HCT116 (cell line): ENCODE data around the gene XKR3. TPM values are rescaled to one million over a fixed set of nuclear protein-coding genes. Genes with fewer than 3 reads are reported as not detected.
"Not testable (repeated sequence)": the region's sequence is repeated elsewhere in the genome, so short reads cannot be mapped to it uniquely, and the experiment has no call there.

Experiments
- ATAC-seq: fragments of 200-7000 bp; cut with Tn5 transposase; 2 replicates; pipeline ENCODE4 v1.9.1; 2020; ENCODE audit warnings: mild to moderate bottlenecking, moderate library complexity
- BruUV-seq: library from RNA; stranded (reverse); fragments of 400-500 nt; replicated peaks from 2 replicates; lab custom pipeline; 2021; lab: Mats Ljungman, UMichigan
- CTCF ChIA-PET: fragments of 300-600 bp; sonication (Branson Sonifier 250); formaldehyde crosslinking; loops from one replicate; lab custom pipeline; 2021; ENCODE audit warnings: antibody characterized with exemption; lab: Charles Lee
- POLR2A ChIA-PET: fragments of 300-600, 350-600 bp; sonication (Branson Sonifier 250); formaldehyde crosslinking; loops from one replicate; lab custom pipeline; 2021; ENCODE audit warnings: antibody characterized with exemption; lab: Charles Lee
- RAD21 ChIA-PET, 2 experiments: fragments of 300-600 bp; sonication (Branson Sonifier 250); formaldehyde crosslinking; loops; one replicate each; lab custom pipeline; 2023; ENCODE audit warnings: low total read pairs in 2 of 2; ENCODE audit not compliant: uncharacterized antibody in 2 of 2, unreplicated experiment in 2 of 2, low non-redundant PET in 1 of 2; lab: Charles Lee
- DNase-seq: peaks from one replicate; pipeline ENCODE4 v3.0.0-alpha.2; 2010; ENCODE audit warnings: low read depth, low spot score
- H2AFZ ChIP-seq: fragments of 200-600 bp; shearing (Covaris generic), sonication (generic); 2 replicates; pipeline ENCODE4 v1.6.1; 2017; ENCODE audit warnings: low read depth, mixed run types, mixed read lengths, antibody characterized with exemption, low read length; ENCODE audit not compliant: poor library complexity, severe bottlenecking
- H3K27ac ChIP-seq: 2 replicates; pipeline ENCODE4 v1.5.1; 2012; ENCODE audit warnings: low read depth, low read length
- H3K27me3 ChIP-seq: fragments of 200-600 bp; sonication (generic); 2 replicates; pipeline ENCODE4 v1.6.1; 2016; ENCODE audit warnings: mixed run types, low read length, mixed read lengths; ENCODE audit not compliant: insufficient read depth
- H3K36me3 ChIP-seq, 2 experiments: fragments of 200-500 bp in 1 of 2; fragments of 200-600 bp in 1 of 2; sonication (Bioruptor generic) in 1 of 2; sonication (generic) in 1 of 2; 2 replicates each; pipeline versions ENCODE4 v1.5.1 to v1.6.1; 2014 to 2016; ENCODE audit warnings: low read length in 2 of 2, inconsistent platforms in 1 of 2, mixed read lengths in 1 of 2, mixed run types in 1 of 2; ENCODE audit not compliant: insufficient read depth in 2 of 2, control insufficient read depth in 1 of 2
- H3K4me1 ChIP-seq, 2 experiments: fragments of 200-600 bp in 1 of 2; sonication (generic) in 1 of 2; 2 replicates each; pipeline versions ENCODE4 v1.5.1 to v1.6.1; 2012 to 2017; ENCODE audit warnings: low read length in 2 of 2, inconsistent platforms in 1 of 2, mild to moderate bottlenecking in 1 of 2, mixed read lengths in 1 of 2, mixed run types in 1 of 2, moderate library complexity in 1 of 2; ENCODE audit not compliant: insufficient read depth in 2 of 2, control insufficient read depth in 1 of 2
- H3K4me2 ChIP-seq: fragments of 200-600 bp; sonication (generic); 2 replicates; pipeline ENCODE4 v1.6.1; 2017; ENCODE audit warnings: mixed run types, low read length, mixed read lengths
- H3K4me3 ChIP-seq, 2 experiments: fragments of 200-600 bp in 1 of 2; sonication (generic) in 1 of 2; replicated peaks in 1 of 2; 2 replicates each; pipeline ENCODE4 v1.5.1; 2011 to 2016; ENCODE audit warnings: low read length in 2 of 2, control low read depth in 1 of 2, low read depth in 1 of 2, mild to moderate bottlenecking in 1 of 2, mixed read lengths in 1 of 2, mixed run types in 1 of 2
- H3K79me2 ChIP-seq: fragments of 200-600 bp; sonication (generic); 2 replicates; pipeline ENCODE4 v1.6.1; 2017; ENCODE audit warnings: mild to moderate bottlenecking, mixed run types, low read length, moderate library complexity, mixed read lengths; ENCODE audit not compliant: insufficient read depth
- H3K9ac ChIP-seq: fragments of 200-600 bp; sonication (generic); 2 replicates; pipeline ENCODE4 v1.6.1; 2016; ENCODE audit warnings: low read length, mixed read lengths
- H3K9me2 ChIP-seq: fragments of 200-600 bp; sonication (generic), shearing (Covaris generic); 2 replicates; pipeline ENCODE4 v1.6.1; 2017; ENCODE audit warnings: mixed run types, mild to moderate bottlenecking, moderate library complexity; ENCODE audit not compliant: insufficient read depth
- H3K9me3 ChIP-seq, 2 experiments: fragments of 200-500 bp in 1 of 2; fragments of 200-600 bp in 1 of 2; sonication (Bioruptor generic) in 1 of 2; sonication (generic) in 1 of 2; 2 replicates each; pipeline ENCODE4 v1.6.1; 2014 to 2017; ENCODE audit warnings: low read length in 2 of 2, mixed read lengths in 2 of 2, inconsistent platforms in 1 of 2, low read depth in 1 of 2, mild to moderate bottlenecking in 1 of 2, mixed run types in 1 of 2, moderate library complexity in 1 of 2; ENCODE audit not compliant: control insufficient read depth in 1 of 2, insufficient read depth in 1 of 2
- H4K20me1 ChIP-seq: fragments of 200-600 bp; sonication (generic), shearing (Covaris generic); 2 replicates; pipeline ENCODE4 v1.6.1; 2017; ENCODE audit warnings: mixed run types, mild to moderate bottlenecking, moderate library complexity; ENCODE audit not compliant: insufficient read depth
- CBX3 ChIP-seq: IDR thresholded peaks from 2 replicates; pipeline ENCODE4 v1.6.1; 2012; ENCODE audit warnings: low read depth
- CEBPB ChIP-seq: IDR thresholded peaks from 2 replicates; pipeline ENCODE4 v1.6.1; 2012; ENCODE audit warnings: low read depth
- EZH2phosphoT487 ChIP-seq: fragments of 200-600 bp; IDR thresholded peaks from 2 replicates; pipeline ENCODE4 v1.6.1; 2018; ENCODE audit warnings: antibody characterized with exemption, borderline replicate concordance
- MAX ChIP-seq: IDR thresholded peaks from 2 replicates; pipeline ENCODE4 v1.6.1; 2012
- POLR2AphosphoS5 ChIP-seq: IDR thresholded peaks from 2 replicates; pipeline ENCODE4 v1.6.1; 2011; ENCODE audit warnings: mild to moderate bottlenecking, low read depth, low read length, moderate library complexity
- RAD21 ChIP-seq: IDR thresholded peaks from 2 replicates; pipeline ENCODE4 v1.6.1; 2012; ENCODE audit warnings: low read depth, mild to moderate bottlenecking
- REST ChIP-seq: IDR thresholded peaks from 2 replicates; pipeline ENCODE4 v1.6.1; 2012; ENCODE audit warnings: low read depth
- TCF7L2 ChIP-seq: IDR thresholded peaks from 2 replicates; pipeline ENCODE4 v1.7.0; 2011; ENCODE audit warnings: borderline replicate concordance, inconsistent platforms; ENCODE audit not compliant: insufficient read depth, insufficient read length; ENCODE audit errors: extremely low read depth
- ZFX ChIP-seq: fragments of 450-650 bp; IDR thresholded peaks from 2 replicates; pipeline ENCODE4 v1.6.1; 2017
- ZNF274 ChIP-seq: fragments of 200-500 bp; sonication (Bioruptor generic); IDR thresholded peaks from 2 replicates; pipeline ENCODE4 v1.6.1; 2014; ENCODE audit warnings: mild to moderate bottlenecking, low read depth, low read length, inconsistent platforms
- intact Hi-C: fragments of 100-400 bp; cut with micrococcal nuclease; formaldehyde crosslinking; loops from 2 replicates; pipeline ENCODE4 v1.10.0; 2022
- total RNA-seq: library from RNA; stranded (reverse); gene quantifications from one replicate; pipeline ENCODE4 v1.2.1, GENCODE V29; 2021; ENCODE audit not compliant: unreplicated experiment

XKR3 gene
- total RNA-seq, 1 experiment from 2014 or later = not detected

GRCh38 chr22:16800358-16800757 is 24.9 kb downstream of the XKR3 start:
- ChIA-PET RAD21 (no interaction called here), POLR2A (no interaction called here), CTCF (no interaction called here)
- H3K4me1 ChIP-seq = no peaks in the 10 kb centered on the region
- no peak overlapping the region for H3K9ac ChIP-seq
- no peaks in the 10 kb centered on the region for H3K27me3 ChIP-seq
- H3K36me3 ChIP-seq = no peaks in the 10 kb centered on the region
- H3K9me3 ChIP-seq = no peaks in the 10 kb centered on the region
- no TSS peak for BruUV-seq
- TF ChIP-seq RAD21 (no peak), CBX3 (no peak), TCF7L2 (no peak), REST (no peak), EZH2phosphoT487 (no peak), ZFX (no peak), POLR2AphosphoS5 (no peak), ZNF274 (no peak), CEBPB (no peak), MAX (no peak)
- H4K20me1 ChIP-seq = no peaks in the 10 kb centered on the region
- H3K4me2 ChIP-seq = no peak overlapping the region
- H2AFZ ChIP-seq = no peak overlapping the region
- no peak for ATAC-seq
- no peaks in the 10 kb centered on the region for H3K79me2 ChIP-seq
- H3K9me2 ChIP-seq = no peaks in the 10 kb centered on the region
- H3K4me3 ChIP-seq = no peak overlapping the region
- intact Hi-C loops = no loop called here
- H3K27ac ChIP-seq = no peak overlapping the region
- no peak for DNase-seq

DNA sequence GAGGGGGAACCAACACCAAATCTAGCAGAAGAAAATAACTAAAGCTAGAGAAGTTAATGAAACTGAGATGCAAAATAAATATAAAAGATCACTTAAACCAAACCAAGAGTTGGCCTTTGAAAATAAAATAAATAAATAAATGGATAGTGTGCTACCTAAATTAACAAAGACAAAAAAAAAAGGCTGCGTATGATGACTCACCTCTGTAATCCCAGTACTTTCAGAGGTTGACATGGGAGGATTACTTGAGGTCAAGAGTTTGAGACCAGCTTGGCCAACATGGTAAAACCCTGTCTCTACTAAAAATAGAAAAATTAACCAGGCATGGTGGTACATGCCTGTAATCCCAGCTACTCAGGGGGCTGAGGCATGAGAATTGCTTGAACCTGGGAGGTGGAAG is 29.7 kb downstream of the XKR3 start:
- DNase-seq, H3K4me1 ChIP-seq, intact Hi-C loops, ATAC-seq, H3K4me3 ChIP-seq, H3K27ac ChIP-seq, H3K9ac ChIP-seq, POLR2A ChIA-PET, RAD21 ChIA-PET, H3K4me2 ChIP-seq, BruUV-seq, H3K9me2 ChIP-seq, H3K36me3 ChIP-seq, H3K79me2 ChIP-seq, H4K20me1 ChIP-seq, H3K9me3 ChIP-seq, H2AFZ ChIP-seq, H3K27me3 ChIP-seq: not testable (repeated sequence)
- CTCF ChIA-PET = interaction anchor here (1.0 kb wide), 1 partner anchor 12 kb away, joined by 3 read pairs; no protein-coding TSS in a partner anchor
